A673 (cell line): ENCODE results near the gene PCSK7.

Experiments
- CTCF ChIP-seq: fragments of 300-800, 200-600 bp; sonication (generic); conservative IDR thresholded peaks from 2 replicates; pipeline ENCODE4 v1.5.1; 2017; ENCODE audit warnings: low read depth, mild to moderate bottlenecking, antibody characterized with exemption, low read length, moderate library complexity, mixed read lengths
- EZH2 ChIP-seq: fragments of 200-600 bp; sonication (generic); IDR thresholded peaks from 2 replicates; pipeline ENCODE4 v1.6.1; 2017; ENCODE audit warnings: borderline replicate concordance, low read depth, mild to moderate bottlenecking, mixed read lengths, antibody characterized with exemption, low read length; ENCODE audit not compliant: poor library complexity, severe bottlenecking

GRCh38 chr11:117180661-117181585 is 51.0 kb downstream of the PCSK7 start:
- TF ChIP-seq CTCF (peak; percentile 94), EZH2 (no peak)
